ENCODE results near the gene PLPPR3. TPM values are rescaled to one million over a fixed set of nuclear protein-coding genes. Genes with fewer than 3 reads are reported as not detected.

Gene PLPPR3
- polyA plus RNA-seq, 1 of the 3 experiments (the other 2 are of a cell fraction): 1.6 TPM

GRCh38 chr19:763181-763580 lies 58.6 kb downstream of the PLPPR3 start:
- Histone ChIP-seq H3K9me3 (no peaks in the 10 kb centered on the region), H3K9ac (no peak overlapping the region), H3F3A (replicated peaks; ENCODE audit: insufficient read depth) (peaks cover under 1% of the 10 kb centered on the region), H3K4me1 (ENCODE audit: control insufficient read depth in 1 of 2, insufficient read depth in 2 of 2, low read depth in 1 of 2, low read length in 1 of 2) (no peaks in the 10 kb centered on the region), H2AFZ (ENCODE audit: low read depth) (no peak overlapping the region), H3K4me2 (no peak overlapping the region), H3K79me2 (ENCODE audit: insufficient read depth) (no peaks in the 10 kb centered on the region), H3K36me3 (replicated peaks in 1 of 2; ENCODE audit: control insufficient read depth in 1 of 2, insufficient read depth in 2 of 2, low read length in 1 of 2) (no peaks in the 10 kb centered on the region), H3K4me3 (ENCODE audit: low read depth in 2 of 2, low read length in 1 of 2) (no peak overlapping the region), H4K20me1 (ENCODE audit: insufficient read depth) (no peaks in the 10 kb centered on the region), H3K27me3 (ENCODE audit: insufficient read depth) (no peaks in the 10 kb centered on the region), H3K9me2 (no peaks in the 10 kb centered on the region), H3K27ac (ENCODE audit: low read depth in 2 of 2, low read length in 1 of 2) (no peak overlapping the region)
- WGBS (ENCODE audit: low lambda C conversion rate): 90% methylated on average over 10 of the region's 10 CpGs
- ChIA-PET CTCF (no interaction called here), POLR2A (no interaction called here)
- TF ChIP-seq ELF1 (IDR thresholded peaks at IDR 0.05) (no peak), FOXM1 (IDR thresholded peaks at IDR 0.05; ENCODE audit: low read depth) (no peak), USF2 (IDR thresholded peaks at IDR 0.05; ENCODE audit: borderline replicate concordance, low read depth, low read length) (no peak), POLR2AphosphoS5 (IDR thresholded peaks at IDR 0.05; ENCODE audit: low read depth, low read length) (no peak), GATA2 (CRISPR knock-in tag; IDR thresholded peaks at IDR 0.05) (no peak), SMC3 (IDR thresholded peaks at IDR 0.05; ENCODE audit: low read depth, low read length) (no peak), RCOR1 (IDR thresholded peaks at IDR 0.05; ENCODE audit: low read length) (no peak), CHD2 (IDR thresholded peaks at IDR 0.05; ENCODE audit: low read length, partially characterized antibody) (no peak), FOSL2 (IDR thresholded peaks at IDR 0.05; ENCODE audit: borderline replicate concordance, low read depth) (no peak), EZH2phosphoT487 (IDR thresholded peaks at IDR 0.05; ENCODE audit: borderline replicate concordance, low read depth) (no peak), TEAD4 (IDR thresholded peaks at IDR 0.05; ENCODE audit: borderline replicate concordance, insufficient read depth) (no peak), JUND (IDR thresholded peaks at IDR 0.05) (no peak), CTCF (IDR thresholded peaks at IDR 0.05) (no peak)
- TF ChIP-seq, protein P1, sequence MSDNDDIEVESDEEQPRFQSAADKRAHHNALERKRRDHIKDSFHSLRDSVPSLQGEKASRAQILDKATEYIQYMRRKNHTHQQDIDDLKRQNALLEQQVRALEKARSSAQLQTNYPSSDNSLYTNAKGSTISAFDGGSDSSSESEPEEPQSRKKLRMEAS (IDR thresholded peaks at IDR 0.05; ENCODE audit: low read depth): no peak
- TF ChIP-seq, protein P2, sequence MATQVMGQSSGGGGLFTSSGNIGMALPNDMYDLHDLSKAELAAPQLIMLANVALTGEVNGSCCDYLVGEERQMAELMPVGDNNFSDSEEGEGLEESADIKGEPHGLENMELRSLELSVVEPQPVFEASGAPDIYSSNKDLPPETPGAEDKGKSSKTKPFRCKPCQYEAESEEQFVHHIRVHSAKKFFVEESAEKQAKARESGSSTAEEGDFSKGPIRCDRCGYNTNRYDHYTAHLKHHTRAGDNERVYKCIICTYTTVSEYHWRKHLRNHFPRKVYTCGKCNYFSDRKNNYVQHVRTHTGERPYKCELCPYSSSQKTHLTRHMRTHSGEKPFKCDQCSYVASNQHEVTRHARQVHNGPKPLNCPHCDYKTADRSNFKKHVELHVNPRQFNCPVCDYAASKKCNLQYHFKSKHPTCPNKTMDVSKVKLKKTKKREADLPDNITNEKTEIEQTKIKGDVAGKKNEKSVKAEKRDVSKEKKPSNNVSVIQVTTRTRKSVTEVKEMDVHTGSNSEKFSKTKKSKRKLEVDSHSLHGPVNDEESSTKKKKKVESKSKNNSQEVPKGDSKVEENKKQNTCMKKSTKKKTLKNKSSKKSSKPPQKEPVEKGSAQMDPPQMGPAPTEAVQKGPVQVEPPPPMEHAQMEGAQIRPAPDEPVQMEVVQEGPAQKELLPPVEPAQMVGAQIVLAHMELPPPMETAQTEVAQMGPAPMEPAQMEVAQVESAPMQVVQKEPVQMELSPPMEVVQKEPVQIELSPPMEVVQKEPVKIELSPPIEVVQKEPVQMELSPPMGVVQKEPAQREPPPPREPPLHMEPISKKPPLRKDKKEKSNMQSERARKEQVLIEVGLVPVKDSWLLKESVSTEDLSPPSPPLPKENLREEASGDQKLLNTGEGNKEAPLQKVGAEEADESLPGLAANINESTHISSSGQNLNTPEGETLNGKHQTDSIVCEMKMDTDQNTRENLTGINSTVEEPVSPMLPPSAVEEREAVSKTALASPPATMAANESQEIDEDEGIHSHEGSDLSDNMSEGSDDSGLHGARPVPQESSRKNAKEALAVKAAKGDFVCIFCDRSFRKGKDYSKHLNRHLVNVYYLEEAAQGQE (IDR thresholded peaks at IDR 0.05; ENCODE audit: low read depth, low read length): no peak
- no peak for DNase-seq

Small RNAs within 50 kb of the gene (small RNA-seq; reads per million reads assigned to genes)
- gene MIR3187: 0 reads per million in 7 experiments

Other genes starting within 250 kb of the PLPPR3 start
- 745 and 835 TPM in 2 replicates for gene BSG, start 249.4 kb downstream of the PLPPR3 start, polyA plus RNA-seq (2012; rRNA removed)
- 3.4 and 5.6 TPM in 2 replicates for gene HCN2, start 232.1 kb downstream of the PLPPR3 start, polyA plus RNA-seq (2012; rRNA removed)
- gene POLRMT, start 188.4 kb downstream of the PLPPR3 start, polyA plus RNA-seq (2012; rRNA removed): 38.2 and 40.1 TPM in 2 replicates
- gene FGF22, start 182.1 kb downstream of the PLPPR3 start, polyA plus RNA-seq (2012; rRNA removed): 0.62 and 0.93 TPM in 2 replicates
- gene RNF126, start 158.7 kb downstream of the PLPPR3 start, polyA plus RNA-seq (2012; rRNA removed): 9.0 and 12.9 TPM in 2 replicates
- 64.4 and 73.0 TPM in 2 replicates for gene FSTL3, start 145.6 kb downstream of the PLPPR3 start, polyA plus RNA-seq (2012; rRNA removed)
- gene PRSS57, start 126.5 kb downstream of the PLPPR3 start, polyA plus RNA-seq (2012; rRNA removed): not detected in 2 replicates
- gene PALM, start 113.0 kb downstream of the PLPPR3 start, polyA plus RNA-seq (2012; rRNA removed): 6.2 and 15.6 TPM in 2 replicates
- gene MISP, start 70.8 kb downstream of the PLPPR3 start, polyA plus RNA-seq (2012; rRNA removed): 0.03 and 0.08 TPM in 2 replicates
- 172 and 243 TPM in 2 replicates for gene PTBP1, start 24.5 kb downstream of the PLPPR3 start, polyA plus RNA-seq (2012; rRNA removed)
- 0.15 TPM in 2 replicates for gene AZU1, start 5.9 kb upstream of the PLPPR3 start, polyA plus RNA-seq (2012; rRNA removed)
- not detected in 2 replicates for gene PRTN3, start 19.0 kb upstream of the PLPPR3 start, polyA plus RNA-seq (2012; rRNA removed)
- gene ELANE, start 30.3 kb upstream of the PLPPR3 start, polyA plus RNA-seq (2012; rRNA removed): not detected in 2 replicates
- 2.5 and 3.2 TPM in 2 replicates for gene CFD, start 37.7 kb upstream of the PLPPR3 start, polyA plus RNA-seq (2012; rRNA removed)
- 30.0 and 40.6 TPM in 2 replicates for gene MED16, start 71.2 kb upstream of the PLPPR3 start, polyA plus RNA-seq (2012; rRNA removed)
- not detected in 2 replicates for gene RNU6-9, start 71.5 kb upstream of the PLPPR3 start, polyA plus RNA-seq (2012; rRNA removed)
- gene R3HDM4, start 91.3 kb upstream of the PLPPR3 start, polyA plus RNA-seq (2012; rRNA removed): 39.2 and 41.4 TPM in 2 replicates
- not detected in 2 replicates for gene KISS1R, start 95.4 kb upstream of the PLPPR3 start, polyA plus RNA-seq (2012; rRNA removed)
- 4.4 and 8.6 TPM in 2 replicates for gene ARID3A, start 104.1 kb upstream of the PLPPR3 start, polyA plus RNA-seq (2012; rRNA removed)
- 47.9 and 51.5 TPM in 2 replicates for gene WDR18, start 162.4 kb upstream of the PLPPR3 start, polyA plus RNA-seq (2012; rRNA removed)
- 1.5 and 1.8 TPM in 2 replicates for gene GRIN3B, start 178.5 kb upstream of the PLPPR3 start, polyA plus RNA-seq (2012; rRNA removed)
- 138 and 145 TPM in 2 replicates for gene TMEM259, start 199.2 kb upstream of the PLPPR3 start, polyA plus RNA-seq (2012; rRNA removed)
- not detected in 2 replicates for gene RNU6-2, start 199.6 kb upstream of the PLPPR3 start, polyA plus RNA-seq (2012; rRNA removed)
- gene CNN2, start 204.7 kb upstream of the PLPPR3 start, polyA plus RNA-seq (2012; rRNA removed): 152 and 279 TPM in 2 replicates
- 7.8 and 8.3 TPM in 2 replicates for gene ABCA7, start 218.2 kb upstream of the PLPPR3 start, polyA plus RNA-seq (2012; rRNA removed)
- 2.8 and 4.2 TPM in 2 replicates for gene ARHGAP45, start 245.2 kb upstream of the PLPPR3 start, polyA plus RNA-seq (2012; rRNA removed)